Stimulated activated CD8-positive, alpha-beta memory T cell treated with anti-CD3 and anti-CD28 coated beads, Interleukin-12 subunit alpha, Interleukin-12 subunit beta, amount 100 ng/mL, for 24 hours (primary cell): ENCODE data around the gene TMEM229B.

Source experiments
- DNase-seq: peaks from one replicate; pipeline ENCODE4 v3.0.0-alpha.2; 2020; ENCODE audit errors: extremely low read depth

TMEM229B gene

GRCh38 chr14:67487937-67488893, at the start of gene TMEM229B:
Gene TMEM229B, minus strand, starts transcription at chr14:67488721. Its CDS starts 14,798 bp downstream, at chr14:67473923.
- peak; percentile 28 for DNase-seq

- DNase-seq: no peak
Measured at GRCh38 chr14:67537736-67538135, 49.2 kb upstream of the TMEM229B start.

- no peak for DNase-seq
Measured at GRCh38 chr14:67536087-67536486, 47.6 kb upstream of the TMEM229B start.

- no peak for DNase-seq
Measured at GRCh38 chr14:67533754-67534085, 45.2 kb upstream of the TMEM229B start.

- no peak for DNase-seq
Measured at GRCh38 chr14:67532998-67533753, 44.7 kb upstream of the TMEM229B start, which contains the start of gene PLEKHH1. Gene PLEKHH1, plus strand, starts transcription at chr14:67533290. Its CDS starts 8,578 bp downstream, at chr14:67541868.

GRCh38 chr14:67532606-67532997, 44.1 kb upstream of the TMEM229B start:
- no peak for DNase-seq

- no peak for DNase-seq
Measured at GRCh38 chr14:67529947-67530935, 41.7 kb upstream of the TMEM229B start.

GRCh38 chr14:67528276-67528675, 39.8 kb upstream of the TMEM229B start:
- DNase-seq: no peak

- no peak for DNase-seq
Measured at GRCh38 chr14:67527756-67528155, 39.2 kb upstream of the TMEM229B start.

- DNase-seq: no peak
Measured at GRCh38 chr14:67526676-67527459, 38.3 kb upstream of the TMEM229B start.

- DNase-seq: no peak
Measured at GRCh38 chr14:67526181-67526580, 37.7 kb upstream of the TMEM229B start.

- DNase-seq: no peak
Measured at GRCh38 chr14:67525389-67525788, 36.9 kb upstream of the TMEM229B start.

GRCh38 chr14:67524634-67524963, 36.1 kb upstream of the TMEM229B start:
- no peak for DNase-seq

- DNase-seq: no peak
Measured at GRCh38 chr14:67523764-67524633, 35.5 kb upstream of the TMEM229B start.

- no peak for DNase-seq
Measured at GRCh38 chr14:67522270-67522669, 33.7 kb upstream of the TMEM229B start.

GRCh38 chr14:67520482-67520881, 32.0 kb upstream of the TMEM229B start:
- DNase-seq: no peak

GRCh38 chr14:67519406-67519805, 30.9 kb upstream of the TMEM229B start:
- no peak for DNase-seq

GRCh38 chr14:67517083-67517482, 28.6 kb upstream of the TMEM229B start:
- no peak for DNase-seq

GRCh38 chr14:67516676-67517075, 28.2 kb upstream of the TMEM229B start:
- no peak for DNase-seq
